Mucosa of descending colon (tissue), 3 donors: Measurements from ENCODE around the gene GMDS. TPM values are rescaled to one million over a fixed set of nuclear protein-coding genes. Genes with fewer than 3 reads are reported as not detected.

Experiments used
- ATAC-seq: fragments of 200-7000 bp; cut with Tn5 transposase; one replicate; pipeline ENCODE4 v1.9.1; 2020; ENCODE audit warnings: mild to moderate bottlenecking, moderate library complexity
- DNase-seq, 3 donors: peaks; one replicate each; pipeline ENCODE4 v3.0.0-alpha.2; 2020
- H3K36me3 ChIP-seq: fragments of 200-600 bp; one replicate; pipeline ENCODE4 v1.8.0; 2021; ENCODE audit warnings: low read depth, mild to moderate bottlenecking
- H3K4me1 ChIP-seq: fragments of 200-600 bp; one replicate; pipeline ENCODE4 v1.8.0; 2021; ENCODE audit warnings: low read depth, mild to moderate bottlenecking
- H3K4me3 ChIP-seq: fragments of 200-600 bp; one replicate; pipeline ENCODE4 v1.8.0; 2021; ENCODE audit warnings: mild to moderate bottlenecking
- H3K9me3 ChIP-seq: fragments of 200-600 bp; one replicate; pipeline ENCODE4 v1.8.0; 2021; ENCODE audit warnings: mild to moderate bottlenecking
- intact Hi-C, 2 donors: fragments of 100-400 bp; cut with DNase I in 1 of 2; cut with micrococcal nuclease in 1 of 2; formaldehyde crosslinking; loops; one replicate each; pipeline versions ENCODE4 v1.11.0 to v1.11.1; 2022; cut with DNase I, micrococcal nuclease
- total RNA-seq, 3 donors: library from RNA; stranded (reverse); fragmentation: NEBNext Ultra II Directional in 2 of 3; extraction: Animal tissue kit (Norgen Biotek cat#: 25700) in 2 of 3; gene quantifications; one replicate each; pipeline versions ENCODE4 v1.2.1 to v1.2.4, GENCODE V29; 2021 to 2023
- TF ChIP-seq, protein P1 (sequence below): fragments of 200-600 bp; IDR thresholded peaks from one replicate; pipeline ENCODE4 v1.8.0; 2022; ENCODE audit warnings: antibody characterized with exemption, mild to moderate bottlenecking
- donor health status: DM: no; HTN: no; CAD: no; lungs with moderate emphysema.
- donor health status: DM: no; HTN: no; CAD: no.
- donor health status: DM: no; HTN: yes; CAD: no.

Gene GMDS
- total RNA-seq, 3 donors from 2014 or later, result 68.0 to 228 (median 135) TPM

DNA sequence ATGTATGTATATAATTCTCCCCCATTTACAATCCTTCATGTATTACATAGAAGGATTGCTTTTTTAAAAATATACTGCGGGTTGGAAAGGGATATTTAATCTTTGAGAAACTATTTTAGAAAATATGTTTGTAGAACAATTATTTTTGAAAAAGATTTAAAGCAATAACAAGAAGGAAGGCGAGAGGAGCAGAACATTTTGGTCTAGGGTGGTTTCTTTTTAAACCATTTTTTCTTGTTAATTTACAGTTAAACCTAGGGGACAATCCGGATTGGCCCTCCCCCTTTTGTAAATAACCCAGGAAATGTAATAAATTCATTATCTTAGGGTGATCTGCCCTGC, 632.1 kb downstream of the GMDS start:
- H3K4me3 ChIP-seq, result no peak overlapping the region

DNA sequence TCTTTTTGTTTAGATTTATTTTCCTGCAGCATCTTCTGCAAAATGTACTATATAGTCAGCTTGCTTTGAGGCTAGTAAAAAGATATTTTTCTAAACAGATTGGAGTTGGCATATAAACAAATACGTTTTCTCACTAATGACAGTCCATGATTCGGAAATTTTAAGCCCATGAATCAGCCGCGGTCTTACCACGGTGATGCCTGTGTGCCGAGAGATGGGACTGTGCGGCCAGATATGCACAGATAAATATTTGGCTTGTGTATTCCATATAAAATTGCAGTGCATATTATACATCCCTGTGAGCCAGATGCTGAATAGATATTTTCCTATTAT, 632.5 kb downstream of the GMDS start:
- DNase-seq, result no peak
- TF ChIP-seq, protein P1, sequence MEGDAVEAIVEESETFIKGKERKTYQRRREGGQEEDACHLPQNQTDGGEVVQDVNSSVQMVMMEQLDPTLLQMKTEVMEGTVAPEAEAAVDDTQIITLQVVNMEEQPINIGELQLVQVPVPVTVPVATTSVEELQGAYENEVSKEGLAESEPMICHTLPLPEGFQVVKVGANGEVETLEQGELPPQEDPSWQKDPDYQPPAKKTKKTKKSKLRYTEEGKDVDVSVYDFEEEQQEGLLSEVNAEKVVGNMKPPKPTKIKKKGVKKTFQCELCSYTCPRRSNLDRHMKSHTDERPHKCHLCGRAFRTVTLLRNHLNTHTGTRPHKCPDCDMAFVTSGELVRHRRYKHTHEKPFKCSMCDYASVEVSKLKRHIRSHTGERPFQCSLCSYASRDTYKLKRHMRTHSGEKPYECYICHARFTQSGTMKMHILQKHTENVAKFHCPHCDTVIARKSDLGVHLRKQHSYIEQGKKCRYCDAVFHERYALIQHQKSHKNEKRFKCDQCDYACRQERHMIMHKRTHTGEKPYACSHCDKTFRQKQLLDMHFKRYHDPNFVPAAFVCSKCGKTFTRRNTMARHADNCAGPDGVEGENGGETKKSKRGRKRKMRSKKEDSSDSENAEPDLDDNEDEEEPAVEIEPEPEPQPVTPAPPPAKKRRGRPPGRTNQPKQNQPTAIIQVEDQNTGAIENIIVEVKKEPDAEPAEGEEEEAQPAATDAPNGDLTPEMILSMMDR, result no peak
- peaks cover 40% of the 10 kb centered on the region for H3K4me1 ChIP-seq
- H3K9me3 ChIP-seq, result no peaks in the 10 kb centered on the region
- intact Hi-C loops, result no loop called here
- H3K36me3 ChIP-seq, result no peaks in the 10 kb centered on the region
- no peak for ATAC-seq
- no peak overlapping the region for H3K4me3 ChIP-seq

More for the DNA sequence above, 632.1 kb downstream of the GMDS start:
- no peak for ATAC-seq
- no peaks in the 10 kb centered on the region for H3K9me3 ChIP-seq
- no peak for DNase-seq
- TF ChIP-seq, protein P1, result no peak
- no peaks in the 10 kb centered on the region for H3K36me3 ChIP-seq
- peaks cover 40% of the 10 kb centered on the region for H3K4me1 ChIP-seq
- intact Hi-C loops, result no loop called here

DNA sequence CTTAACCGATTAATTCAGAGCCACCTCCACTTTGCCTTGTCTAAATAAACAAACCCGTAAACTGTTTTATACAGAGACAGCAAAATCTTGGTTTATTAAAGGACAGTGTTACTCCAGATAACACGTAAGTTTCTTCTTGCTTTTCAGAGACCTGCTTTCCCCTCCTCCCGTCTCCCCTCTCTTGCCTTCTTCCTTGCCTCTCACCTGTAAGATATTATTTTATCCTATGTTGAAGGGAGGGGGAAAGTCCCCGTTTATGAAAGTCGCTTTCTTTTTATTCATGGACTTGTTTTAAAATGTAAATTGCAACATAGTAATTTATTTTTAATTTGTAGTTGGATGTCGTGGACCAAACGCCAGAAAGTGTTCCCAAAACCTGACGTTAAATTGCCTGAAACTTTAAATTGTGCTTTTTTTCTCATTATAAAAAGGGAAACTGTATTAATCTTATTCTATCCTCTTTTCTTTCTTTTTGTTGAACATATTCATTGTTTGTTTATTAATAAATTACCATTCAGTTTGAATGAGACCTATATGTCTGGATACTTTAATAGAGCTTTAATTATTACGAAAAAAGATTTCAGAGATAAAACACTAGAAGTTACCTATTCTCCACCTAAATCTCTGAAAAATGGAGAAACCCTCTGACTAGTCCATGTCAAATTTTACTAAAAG, 633.0 kb downstream of the GMDS start:
- Histone ChIP-seq H3K9me3 (no peaks in the 10 kb centered on the region), H3K36me3 (no peaks in the 10 kb centered on the region), H3K4me3 (no peak overlapping the region), H3K4me1 (peaks cover 40% of the 10 kb centered on the region)
- no peak for ATAC-seq
- intact Hi-C loops, result no loop called here
- DNase-seq, result no peak
- TF ChIP-seq, protein P1, result no peak

DNA sequence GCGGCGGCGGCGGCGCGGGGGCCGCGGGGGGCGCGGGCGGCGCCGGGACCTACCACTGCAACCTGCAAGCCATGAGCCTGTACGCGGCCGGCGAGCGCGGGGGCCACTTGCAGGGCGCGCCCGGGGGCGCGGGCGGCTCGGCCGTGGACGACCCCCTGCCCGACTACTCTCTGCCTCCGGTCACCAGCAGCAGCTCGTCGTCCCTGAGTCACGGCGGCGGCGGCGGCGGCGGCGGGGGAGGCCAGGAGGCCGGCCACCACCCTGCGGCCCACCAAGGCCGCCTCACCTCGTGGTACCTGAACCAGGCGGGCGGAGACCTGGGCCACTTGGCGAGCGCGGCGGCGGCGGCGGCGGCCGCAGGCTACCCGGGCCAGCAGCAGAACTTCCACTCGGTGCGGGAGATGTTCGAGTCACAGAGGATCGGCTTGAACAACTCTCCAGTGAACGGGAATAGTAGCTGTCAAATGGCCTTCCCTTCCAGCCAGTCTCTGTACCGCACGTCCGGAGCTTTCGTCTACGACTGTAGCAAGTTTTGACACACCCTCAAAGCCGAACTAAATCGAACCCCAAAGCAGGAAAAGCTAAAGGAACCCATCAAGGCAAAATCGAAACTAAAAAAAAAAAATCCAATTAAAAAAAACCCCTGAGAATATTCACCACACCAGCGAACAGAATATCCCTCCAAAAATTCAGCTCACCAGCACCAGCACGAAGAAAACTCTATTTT, 633.7 kb downstream of the GMDS start:
- ATAC-seq (no peak), DNase-seq (no peak)
- TF ChIP-seq, protein P1, result no peak
- H3K36me3 ChIP-seq, result no peaks in the 10 kb centered on the region
- H3K9me3 ChIP-seq, result no peaks in the 10 kb centered on the region
- intact Hi-C loops, result no loop called here
- no peak overlapping the region for H3K4me3 ChIP-seq
- H3K4me1 ChIP-seq, result peaks cover 40% of the 10 kb centered on the region

DNA sequence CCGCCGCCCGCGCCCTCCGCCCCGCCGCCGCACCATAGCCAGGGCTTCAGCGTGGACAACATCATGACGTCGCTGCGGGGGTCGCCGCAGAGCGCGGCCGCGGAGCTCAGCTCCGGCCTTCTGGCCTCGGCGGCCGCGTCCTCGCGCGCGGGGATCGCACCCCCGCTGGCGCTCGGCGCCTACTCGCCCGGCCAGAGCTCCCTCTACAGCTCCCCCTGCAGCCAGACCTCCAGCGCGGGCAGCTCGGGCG, 634.2 kb downstream of the GMDS start:
- H3K4me3 ChIP-seq, result no peak overlapping the region
- ATAC-seq (no peak), DNase-seq (no peak)
- TF ChIP-seq, protein P1, result no peak
- no peaks in the 10 kb centered on the region for H3K9me3 ChIP-seq
- H3K36me3 ChIP-seq, result no peaks in the 10 kb centered on the region
- intact Hi-C loops, result no loop called here
- H3K4me1 ChIP-seq, result peaks cover 40% of the 10 kb centered on the region
